ENCODE data around the gene CNKSR3. TPM values are rescaled to one million over a fixed set of nuclear protein-coding genes. Genes with fewer than 3 reads are reported as not detected.

The CNKSR3 gene
- total and polyA plus RNA-seq, 2 experiments from 2014 or later = 1.9 to 5.7 TPM

DNA sequence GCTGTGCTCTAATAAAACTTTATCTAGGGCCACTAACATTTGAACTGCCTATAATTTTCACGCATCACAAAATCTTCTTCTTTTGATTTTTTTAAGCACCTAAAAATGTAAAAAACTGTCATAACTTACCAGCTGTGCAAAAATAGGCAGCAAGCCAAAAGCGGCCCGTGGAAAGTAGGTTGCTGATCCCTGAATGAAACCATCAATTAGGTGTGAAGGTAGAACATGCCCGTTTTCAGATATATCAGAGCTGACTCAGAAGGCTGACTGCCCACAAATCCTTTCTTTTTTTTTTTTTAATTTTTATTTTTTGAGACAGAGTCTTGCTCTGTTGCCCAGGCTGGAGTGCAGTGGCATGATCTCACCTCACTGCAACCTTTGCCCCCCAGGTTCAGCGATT is 149.0 kb downstream of the CNKSR3 start:
- H4K20me1 ChIP-seq (replicated peaks; ENCODE audit: insufficient read depth) = no peaks in the 10 kb centered on the region
- Mint-ChIP-seq H3K4me1 (no peaks in the 10 kb centered on the region; the same call in 2 of the 3 replicates), H3K27me3 (ENCODE audit: insufficient read depth, low read depth, poor library complexity) (no peaks in the 10 kb centered on the region), H3K36me3 (ENCODE audit: low read depth) (no peaks in the 10 kb centered on the region), H3K4me3 (no peak overlapping the region), H3K27ac (no peak overlapping the region), H3K9me3 (no peaks in the 10 kb centered on the region)
- H3K4me2 ChIP-seq = no peak overlapping the region
- no peak for TF ChIP-seq EZH2 (IDR thresholded peaks at IDR 0.05; ENCODE audit: low read depth, unreplicated experiment)
- no peaks in the 10 kb centered on the region for H3K9me2 ChIP-seq (ENCODE audit: insufficient read depth)
- no peaks in the 10 kb centered on the region for H3K36me3 ChIP-seq (ENCODE audit: insufficient read depth)
- no peak for DNase-seq (ENCODE audit: low spot score)
- no peak overlapping the region for H3K27ac ChIP-seq (ENCODE audit: low read depth)
- H3K4me1 ChIP-seq (ENCODE audit: insufficient read depth) = no peaks in the 10 kb centered on the region
- H3K27me3 ChIP-seq (ENCODE audit: insufficient read depth) = no peaks in the 10 kb centered on the region
- H3K79me2 ChIP-seq (replicated peaks; ENCODE audit: insufficient read depth) = no peaks in the 10 kb centered on the region
- ATAC-seq = no peak
- H3F3A ChIP-seq (replicated peaks; ENCODE audit: low read depth) = no peaks in the 10 kb centered on the region
- no peak overlapping the region for H2AFZ ChIP-seq
- H3K4me3 ChIP-seq = no peak overlapping the region

GRCh38 chr6:154360476-154360875 is 150.0 kb downstream of the CNKSR3 start:
- H3K4me1 Mint-ChIP-seq = no peaks in the 10 kb centered on the region; the same call in 2 of the 3 replicates
- H3K27ac Mint-ChIP-seq = no peak overlapping the region
- no peaks in the 10 kb centered on the region for H3K9me2 ChIP-seq (ENCODE audit: insufficient read depth)
- no peak overlapping the region for H3K27ac ChIP-seq (ENCODE audit: low read depth)
- no peaks in the 10 kb centered on the region for H3K36me3 ChIP-seq (ENCODE audit: insufficient read depth)
- H3K27me3 ChIP-seq (ENCODE audit: insufficient read depth) = no peaks in the 10 kb centered on the region
- no peak overlapping the region for H3K4me3 Mint-ChIP-seq
- no peaks in the 10 kb centered on the region for H3K27me3 Mint-ChIP-seq (ENCODE audit: insufficient read depth, low read depth, poor library complexity)
- H3K9me3 Mint-ChIP-seq = no peaks in the 10 kb centered on the region
- H3K36me3 Mint-ChIP-seq (ENCODE audit: low read depth) = no peaks in the 10 kb centered on the region
- no peaks in the 10 kb centered on the region for H3F3A ChIP-seq (replicated peaks; ENCODE audit: low read depth)
- ATAC-seq (no peak), DNase-seq (ENCODE audit: low spot score) (no peak)
- no peaks in the 10 kb centered on the region for H4K20me1 ChIP-seq (replicated peaks; ENCODE audit: insufficient read depth)
- H3K4me1 ChIP-seq (ENCODE audit: insufficient read depth) = no peaks in the 10 kb centered on the region
- H2AFZ ChIP-seq = peak overlapping the region; percentile 14; the same call in 1 of the 2 replicates
- H3K4me2 ChIP-seq = no peak overlapping the region
- H3K79me2 ChIP-seq (replicated peaks; ENCODE audit: insufficient read depth) = no peaks in the 10 kb centered on the region
- no peak overlapping the region for H3K4me3 ChIP-seq
- TF ChIP-seq ZNF114 (CRISPR knock-in tag; IDR thresholded peaks at IDR 0.05) = no peak
- TF ChIP-seq POLR2AphosphoS5 (IDR thresholded peaks at IDR 0.05; ENCODE audit: low read depth) = no peak
- no peak for TF ChIP-seq EZH2 (IDR thresholded peaks at IDR 0.05; ENCODE audit: low read depth, unreplicated experiment)
- TF ChIP-seq, protein P1, sequence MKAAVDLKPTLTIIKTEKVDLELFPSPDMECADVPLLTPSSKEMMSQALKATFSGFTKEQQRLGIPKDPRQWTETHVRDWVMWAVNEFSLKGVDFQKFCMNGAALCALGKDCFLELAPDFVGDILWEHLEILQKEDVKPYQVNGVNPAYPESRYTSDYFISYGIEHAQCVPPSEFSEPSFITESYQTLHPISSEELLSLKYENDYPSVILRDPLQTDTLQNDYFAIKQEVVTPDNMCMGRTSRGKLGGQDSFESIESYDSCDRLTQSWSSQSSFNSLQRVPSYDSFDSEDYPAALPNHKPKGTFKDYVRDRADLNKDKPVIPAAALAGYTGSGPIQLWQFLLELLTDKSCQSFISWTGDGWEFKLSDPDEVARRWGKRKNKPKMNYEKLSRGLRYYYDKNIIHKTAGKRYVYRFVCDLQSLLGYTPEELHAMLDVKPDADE (IDR thresholded peaks at IDR 0.05) = no peak
- no peak for TF ChIP-seq STAT1 (IDR thresholded peaks at IDR 0.05; ENCODE audit: unreplicated experiment)
- no peak for TF ChIP-seq CTCF (conservative IDR thresholded peaks at IDR 0.05; ENCODE audit: low read depth in 2 of 2)
- no peak for TF ChIP-seq ZNF462 (CRISPR knock-in tag; IDR thresholded peaks at IDR 0.05)
- TF ChIP-seq JUNB (IDR thresholded peaks at IDR 0.05; ENCODE audit: unreplicated experiment) = no peak
- no peak for TF ChIP-seq ZNF331 (CRISPR knock-in tag; IDR thresholded peaks at IDR 0.05; ENCODE audit: low read depth)
- TF ChIP-seq, protein P2, sequence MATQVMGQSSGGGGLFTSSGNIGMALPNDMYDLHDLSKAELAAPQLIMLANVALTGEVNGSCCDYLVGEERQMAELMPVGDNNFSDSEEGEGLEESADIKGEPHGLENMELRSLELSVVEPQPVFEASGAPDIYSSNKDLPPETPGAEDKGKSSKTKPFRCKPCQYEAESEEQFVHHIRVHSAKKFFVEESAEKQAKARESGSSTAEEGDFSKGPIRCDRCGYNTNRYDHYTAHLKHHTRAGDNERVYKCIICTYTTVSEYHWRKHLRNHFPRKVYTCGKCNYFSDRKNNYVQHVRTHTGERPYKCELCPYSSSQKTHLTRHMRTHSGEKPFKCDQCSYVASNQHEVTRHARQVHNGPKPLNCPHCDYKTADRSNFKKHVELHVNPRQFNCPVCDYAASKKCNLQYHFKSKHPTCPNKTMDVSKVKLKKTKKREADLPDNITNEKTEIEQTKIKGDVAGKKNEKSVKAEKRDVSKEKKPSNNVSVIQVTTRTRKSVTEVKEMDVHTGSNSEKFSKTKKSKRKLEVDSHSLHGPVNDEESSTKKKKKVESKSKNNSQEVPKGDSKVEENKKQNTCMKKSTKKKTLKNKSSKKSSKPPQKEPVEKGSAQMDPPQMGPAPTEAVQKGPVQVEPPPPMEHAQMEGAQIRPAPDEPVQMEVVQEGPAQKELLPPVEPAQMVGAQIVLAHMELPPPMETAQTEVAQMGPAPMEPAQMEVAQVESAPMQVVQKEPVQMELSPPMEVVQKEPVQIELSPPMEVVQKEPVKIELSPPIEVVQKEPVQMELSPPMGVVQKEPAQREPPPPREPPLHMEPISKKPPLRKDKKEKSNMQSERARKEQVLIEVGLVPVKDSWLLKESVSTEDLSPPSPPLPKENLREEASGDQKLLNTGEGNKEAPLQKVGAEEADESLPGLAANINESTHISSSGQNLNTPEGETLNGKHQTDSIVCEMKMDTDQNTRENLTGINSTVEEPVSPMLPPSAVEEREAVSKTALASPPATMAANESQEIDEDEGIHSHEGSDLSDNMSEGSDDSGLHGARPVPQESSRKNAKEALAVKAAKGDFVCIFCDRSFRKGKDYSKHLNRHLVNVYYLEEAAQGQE (IDR thresholded peaks at IDR 0.05; ENCODE audit: unreplicated experiment) = no peak

Measured in GM23338 (cell line).